T-helper 1 cell treated with Interleukin-12 subunit alpha and Interleukin-12 subunit beta and Interleukin-4 antibody, amounts not matched to agents 30 ng/mL and 1 ng/mL, for 36 hours (primary cell): Measurements from ENCODE around the gene SPRED3. TPM values are rescaled to one million over a fixed set of nuclear protein-coding genes. Genes with fewer than 3 reads are reported as not detected.

Source experiments
- intact Hi-C: fragments of 100-400 bp; cut with micrococcal nuclease; formaldehyde crosslinking; loops from one replicate; pipeline ENCODE4 v1.15.1; 2024
- total RNA-seq: library from RNA; stranded (reverse); gene quantifications from 2 replicates; pipeline ENCODE4 v1.2.3, GENCODE V29; 2022

Gene SPRED3
- total RNA-seq, 1 donor from 2014 or later: 2.1 TPM

- intact Hi-C loops: loop anchor here (10.0 kb wide), 1 partner anchor 1064 kb away; the partner anchor contains the start of gene RPS16
Measured at GRCh38 chr19:38371081-38371480, 17.4 kb upstream of the SPRED3 start.

GRCh38 chr19:38373907-38374331 lies 14.6 kb upstream of the SPRED3 start:
- intact Hi-C loops: loop anchor here (1.0 to 10.0 kb wide), 14 partner anchors 12 to 1061 kb away; partner anchors contain the start of genes EIF3K, FAM98C, MRPS12 and NFKBIB

GRCh38 chr19:38374332-38375097 lies 14.0 kb upstream of the SPRED3 start, which contains the start of gene PSMD8:
Gene PSMD8, plus strand, starts transcription at chr19:38374571. Its CDS starts 31 bp downstream, at chr19:38374602.
- intact Hi-C loops: loop anchor here (1.0 to 10.0 kb wide), 14 partner anchors 12 to 1060 kb away; partner anchors contain the start of genes EIF3K, FAM98C, MRPS12 and NFKBIB

- intact Hi-C loops: loop anchor here (2.0 to 10.0 kb wide), 2 partner anchors 28 to 1060 kb away; partner anchors contain the start of genes FAM98C and RPS16
Measured at GRCh38 chr19:38375098-38375493, 13.4 kb upstream of the SPRED3 start.

- intact Hi-C loops: loop anchor here (2.0 to 10.0 kb wide), 2 partner anchors 27 to 1059 kb away; partner anchors contain the start of genes FAM98C and RPS16
Measured at GRCh38 chr19:38375748-38376147, 12.7 kb upstream of the SPRED3 start.

- intact Hi-C loops: loop anchor here (10.0 kb wide), 1 partner anchor 1058 kb away; the partner anchor contains the start of gene RPS16
Measured at GRCh38 chr19:38376576-38376975, 11.9 kb upstream of the SPRED3 start.

GRCh38 chr19:38377052-38377451 lies 11.4 kb upstream of the SPRED3 start:
- intact Hi-C loops: loop anchor here (10.0 kb wide), 1 partner anchor 1058 kb away; the partner anchor contains the start of gene RPS16

GRCh38 chr19:38378866-38379265 lies 9.6 kb upstream of the SPRED3 start:
- intact Hi-C loops: loop anchor here (10.0 kb wide), 1 partner anchor 1056 kb away; the partner anchor contains the start of gene RPS16

- intact Hi-C loops: no loop called here
Measured at GRCh38 chr19:38381138-38381537, 7.4 kb upstream of the SPRED3 start.

- intact Hi-C loops: no loop called here
Measured at GRCh38 chr19:38383184-38383583, 5.3 kb upstream of the SPRED3 start.

- intact Hi-C loops: no loop called here
Measured at GRCh38 chr19:38383743-38384142, 4.8 kb upstream of the SPRED3 start.

- intact Hi-C loops: loop anchor here (5.0 kb wide), 2 partner anchors 353 to 448 kb away; partner anchors contain the start of gene ECH1
Measured at GRCh38 chr19:38384209-38385027, 4.1 kb upstream of the SPRED3 start.

GRCh38 chr19:38385057-38385803 lies 3.3 kb upstream of the SPRED3 start:
- intact Hi-C loops: loop anchor here (5.0 kb wide), 2 partner anchors 352 to 447 kb away; partner anchors contain the start of gene ECH1

GRCh38 chr19:38385804-38386257 lies 2.7 kb upstream of the SPRED3 start:
- intact Hi-C loops: loop anchor here (5.0 kb wide), 2 partner anchors 351 to 446 kb away; partner anchors contain the start of gene ECH1

GRCh38 chr19:38386300-38386970 lies 2.1 kb upstream of the SPRED3 start:
- intact Hi-C loops: loop anchor here (5.0 kb wide), 2 partner anchors 351 to 446 kb away; partner anchors contain the start of gene ECH1

GRCh38 chr19:38386971-38387549 lies 1.4 kb upstream of the SPRED3 start:
- intact Hi-C loops: loop anchor here (1.0 to 5.0 kb wide), 5 partner anchors 8 to 445 kb away; partner anchors contain the start of genes ECH1 and PSMD8

GRCh38 chr19:38387550-38388348 lies 748 bp upstream of the SPRED3 start, which contains the start of gene GGN:
Gene GGN, minus strand, starts transcription at chr19:38388034. Its CDS starts 773 bp downstream, at chr19:38387261.
- intact Hi-C loops: loop anchor here (1.0 to 5.0 kb wide), 10 partner anchors 8 to 543 kb away; partner anchors contain the start of genes ECH1, MRPS12, PSMD8 and SARS2
